Thyroid gland (tissue), 4 donors: ENCODE data around the gene ACSM6. TPM values are rescaled to one million over a fixed set of nuclear protein-coding genes. Genes with fewer than 3 reads are reported as not detected.
A peak's percentile ranks its signal among the peaks of the same experiment; 100 is the strongest.

Source experiments
- DNase-seq, 2 donors: peaks; one replicate each; pipeline ENCODE4 v3.0.0-alpha.2; 2019
- H3K27ac ChIP-seq, 3 donors: fragments of 200-600 bp; sonication (generic); 1 replicate in 2 of 3; 2 replicates in 1 of 3; pipeline ENCODE4 v1.5.1; 2016 to 2019; ENCODE audit warnings: mild to moderate bottlenecking in 1 of 3, moderate library complexity in 1 of 3
- H3K27me3 ChIP-seq: fragments of 200-600 bp; sonication (generic); one replicate; pipeline ENCODE4 v1.5.1; 2019
- H3K36me3 ChIP-seq, 2 donors: fragments of 200-600 bp; sonication (generic); one replicate each; pipeline ENCODE4 v1.5.1; 2016 to 2019
- H3K4me1 ChIP-seq, 2 donors: fragments of 200-600 bp; sonication (generic); one replicate each; pipeline ENCODE4 v1.5.1; 2017 to 2019
- H3K4me3 ChIP-seq, 3 donors: fragments of 200-600 bp; sonication (generic); replicated peaks in 1 of 3; 1 replicate in 2 of 3; 2 replicates in 1 of 3; pipeline ENCODE4 v1.5.1; 2016; ENCODE audit warnings: mild to moderate bottlenecking in 1 of 3
- H3K9me3 ChIP-seq: fragments of 200-600 bp; sonication (generic); one replicate; pipeline ENCODE4 v1.5.1; 2017
- CTCF ChIP-seq, 6 experiments: fragments of 200-600 bp in 3 of 6; fragments of 450-650 bp in 3 of 6; sonication (generic) in 3 of 6; IDR thresholded peaks; one replicate each; pipeline ENCODE4 v1.5.1; 2016 to 2019; ENCODE audit warnings: antibody characterized with exemption in 6 of 6, mild to moderate bottlenecking in 2 of 6, inconsistent platforms in 1 of 6, moderate library complexity in 1 of 6
- POLR2A ChIP-seq, 2 donors: fragments of 450-650 bp; IDR thresholded peaks; one replicate each; pipeline ENCODE4 v1.6.1; 2017; ENCODE audit warnings: antibody characterized with exemption in 2 of 2, mild to moderate bottlenecking in 2 of 2, moderate library complexity in 1 of 2
- WGBS, 2 donors: methylation state at CpG; one replicate each; pipeline ENCODE4 v1.1.5; 2017; 5-methylcytosine and 5-hydroxymethylcytosine counted together
- intact Hi-C: fragments of 100-400 bp; cut with DNase I; formaldehyde crosslinking; loops from one replicate; pipeline ENCODE4 v1.15.1; 2023
- total RNA-seq, 4 donors: library from RNA; depleted of rRNA; stranded (reverse); fragments of >200 nt; gene quantifications; one replicate each; pipeline ENCODE4 v1.2.3, GENCODE V29; 2016

ACSM6 gene
- total RNA-seq, 4 donors from 2014 or later = 0.54 to 0.63 (median 0.56) TPM; not detected in 1

- H3K4me1 ChIP-seq = peaks cover 32 to 42% of the 10 kb centered on the region in 2 donors
- TF ChIP-seq CTCF (IDR thresholded peaks at IDR 0.05) (no peak), POLR2A (IDR thresholded peaks at IDR 0.05) (no peak)
These were observed 71.5 kb downstream of the ACSM6 start for GRCh38 chr10:95265572-95265971.

GRCh38 chr10:95266674-95267095 lies 72.6 kb downstream of the ACSM6 start:
- DNase-seq = no peak
- Histone ChIP-seq H3K27ac (peak overlapping the region; percentile 22 to 84 (median 56)), H3K36me3 (peaks cover 26 to 27% of the 10 kb centered on the region in 2 donors), H3K27me3 (no peaks in the 10 kb centered on the region), H3K4me1 (peaks cover 23 to 31% of the 10 kb centered on the region in 2 donors), H3K4me3 (no peak overlapping the region), H3K9me3 (no peaks in the 10 kb centered on the region)
- no peak for TF ChIP-seq POLR2A (IDR thresholded peaks at IDR 0.05)
- no peak for TF ChIP-seq CTCF (IDR thresholded peaks at IDR 0.05)
- 52 to 54% methylated on average over 1 of the region's 1 CpG for WGBS, 2 donors
- intact Hi-C loops = no loop called here

More at GRCh38 chr10:95265572-95265971, 71.5 kb downstream of the ACSM6 start:
- no peak for DNase-seq
- H3K27me3 ChIP-seq = no peaks in the 10 kb centered on the region
- peaks cover 23 to 24% of the 10 kb centered on the region in 2 donors for H3K36me3 ChIP-seq
- H3K4me3 ChIP-seq = no peak overlapping the region
- H3K9me3 ChIP-seq = no peaks in the 10 kb centered on the region
- intact Hi-C loops = no loop called here
- 83% methylated on average over 8 of the region's 8 CpGs for WGBS, 2 donors
- no peak overlapping the region for H3K27ac ChIP-seq

GRCh38 chr10:95267251-95267650 lies 73.2 kb downstream of the ACSM6 start:
- intact Hi-C loops = no loop called here
- WGBS, 2 donors = 94% methylated on average over 3 of the region's 3 CpGs
- no peak for DNase-seq
- H3K9me3 ChIP-seq = no peaks in the 10 kb centered on the region
- peaks cover 24 to 27% of the 10 kb centered on the region in 2 donors for H3K36me3 ChIP-seq
- TF ChIP-seq CTCF (IDR thresholded peaks at IDR 0.05) = no peak
- TF ChIP-seq POLR2A (IDR thresholded peaks at IDR 0.05) = no peak
- peaks cover 23 to 31% of the 10 kb centered on the region in 2 donors for H3K4me1 ChIP-seq
- H3K27ac ChIP-seq = peak overlapping the region; percentile 22 to 84 (median 56)
- no peak overlapping the region for H3K4me3 ChIP-seq
- no peaks in the 10 kb centered on the region for H3K27me3 ChIP-seq

- H3K27ac ChIP-seq = peak overlapping the region; percentile 56 to 84 (median 65)
These were observed 74.4 kb downstream of the ACSM6 start for GRCh38 chr10:95268438-95268837.

GRCh38 chr10:95273393-95274312 lies 79.6 kb downstream of the ACSM6 start:
- Histone ChIP-seq H3K27me3 (no peaks in the 10 kb centered on the region), H3K4me3 (no peak overlapping the region), H3K4me1 (peaks cover 7 to 60% of the 10 kb centered on the region in 2 donors), H3K27ac (peak overlapping the region; percentile 75 to 80 (median 77)), H3K36me3 (peaks cover 6 to 14% of the 10 kb centered on the region in 2 donors), H3K9me3 (no peaks in the 10 kb centered on the region)
- intact Hi-C loops = no loop called here
- no peak for TF ChIP-seq CTCF (IDR thresholded peaks at IDR 0.05)
- no peak for TF ChIP-seq POLR2A (IDR thresholded peaks at IDR 0.05)
- DNase-seq = no peak
- 62 to 69% methylated on average over 13 of the region's 13 CpGs for WGBS, 2 donors

More at GRCh38 chr10:95268438-95268837, 74.4 kb downstream of the ACSM6 start:
- DNase-seq = peak in 1 of 2 donors; percentile 19
- Histone ChIP-seq H3K4me3 (no peak overlapping the region), H3K36me3 (peaks cover 17 to 22% of the 10 kb centered on the region in 2 donors), H3K4me1 (peaks cover 23 to 31% of the 10 kb centered on the region in 2 donors), H3K9me3 (no peaks in the 10 kb centered on the region), H3K27me3 (no peaks in the 10 kb centered on the region)
- TF ChIP-seq POLR2A (IDR thresholded peaks at IDR 0.05) = no peak
- intact Hi-C loops = no loop called here
- WGBS, 2 donors = 62 to 67% methylated on average over 12 of the region's 12 CpGs
